OCI-LY3 (cell line): ENCODE measurements around the gene TNF.
A peak's percentile ranks its signal among the peaks of the same experiment; 100 is the strongest.

ENCODE experiments used
- H2AFZ ChIP-seq: fragments of 200-600, 300-600 bp; shearing (Covaris generic); 2 replicates; pipeline ENCODE4 v1.6.0; 2014; ENCODE audit warnings: antibody characterized with exemption, low read depth, low read length
- H3K27ac ChIP-seq: fragments of 200-600, 300-600 bp; sonication (generic); 2 replicates; pipeline ENCODE4 v1.5.1; 2014; ENCODE audit warnings: mild to moderate bottlenecking, low read length, moderate library complexity, mixed read lengths
- H3K27me3 ChIP-seq: fragments of 200-600, 300-600 bp; sonication (generic); 2 replicates; pipeline ENCODE4 v1.6.1; 2014; ENCODE audit warnings: low read depth, low read length, mixed read lengths
- H3K36me3 ChIP-seq: fragments of 200-600, 300-600 bp; sonication (generic); replicated peaks from 2 replicates; pipeline ENCODE3; 2014; ENCODE audit warnings: low read depth, low read length, mixed read lengths
- H3K4me1 ChIP-seq: fragments of 300-600, 200-600 bp; sonication (generic); 2 replicates; pipeline ENCODE4 v1.6.1; 2014; ENCODE audit warnings: low read length, mixed read lengths
- H3K4me2 ChIP-seq: fragments of 200-600, 300-600 bp; sonication (generic); 2 replicates; pipeline ENCODE4 v1.6.1; 2014; ENCODE audit warnings: low read length, mixed read lengths
- H3K4me3 ChIP-seq: fragments of 300-600, 200-600 bp; sonication (generic); 2 replicates; pipeline ENCODE4 v1.5.1; 2014; ENCODE audit warnings: antibody characterized with exemption, mild to moderate bottlenecking, low read length, moderate library complexity
- H3K79me2 ChIP-seq: fragments of 300-600, 200-600 bp; shearing (Covaris generic); 2 replicates; pipeline ENCODE4 v1.6.1; 2014; ENCODE audit warnings: mild to moderate bottlenecking, low read length, mixed read lengths
- H3K9ac ChIP-seq: fragments of 300-600, 200-600 bp; shearing (Covaris generic); 2 replicates; pipeline ENCODE4 v1.6.0; 2014; ENCODE audit warnings: mild to moderate bottlenecking, low read length, moderate library complexity
- H3K9me3 ChIP-seq: fragments of 200-600, 300-600 bp; shearing (Covaris generic); 2 replicates; pipeline ENCODE4 v1.6.1; 2014; ENCODE audit warnings: low read length, mixed read lengths; ENCODE audit not compliant: insufficient read depth
- H4K20me1 ChIP-seq: fragments of 200-600, 300-600 bp; sonication (generic); 2 replicates; pipeline ENCODE4 v1.6.1; 2016; ENCODE audit warnings: low read length, mixed read lengths; ENCODE audit not compliant: insufficient read depth
- EZH2phosphoT487 ChIP-seq: fragments of 200-600 bp; shearing (Covaris generic); IDR thresholded peaks from 2 replicates; pipeline ENCODE4 v1.6.1; 2018; ENCODE audit warnings: antibody characterized with exemption, mixed run types, low read depth
- TF ChIP-seq, protein P1 (sequence below): fragments of 200-600, 300-600 bp; sonication (generic); IDR thresholded peaks from 2 replicates; pipeline ENCODE4 v1.5.1; 2014; ENCODE audit warnings: antibody characterized with exemption, low read length, low read depth

The TNF gene

DNA sequence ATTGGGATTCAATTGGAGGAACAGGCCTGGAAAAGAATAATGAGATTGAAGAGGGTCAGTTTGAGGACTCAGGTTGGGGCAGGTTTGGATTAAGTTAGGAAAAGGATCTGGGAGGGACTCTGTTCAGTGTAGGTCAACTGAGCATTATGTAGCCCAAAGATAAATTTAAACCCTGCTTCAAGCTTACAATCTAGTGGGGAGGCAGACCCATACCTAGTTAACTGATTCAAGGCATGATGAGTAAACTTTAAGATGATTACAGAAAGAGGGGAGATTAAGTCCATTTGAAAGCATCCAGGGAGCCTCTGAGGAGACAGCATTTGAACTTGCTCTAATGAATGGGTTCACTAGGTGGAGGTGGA is 14.7 kb upstream of the TNF start:
- Histone ChIP-seq H3K4me2 (peak overlapping the region; percentile 97), H4K20me1 (no peaks in the 10 kb centered on the region), H3K27ac (peak overlapping the region; percentile 100), H3K9ac (peak overlapping the region; percentile 95), H3K4me1 (peaks cover 88% of the 10 kb centered on the region), H2AFZ (no peak overlapping the region), H3K79me2 (peaks cover 56% of the 10 kb centered on the region), H3K4me3 (peak overlapping the region; percentile 74), H3K9me3 (no peaks in the 10 kb centered on the region), H3K36me3 (peaks cover 8% of the 10 kb centered on the region), H3K27me3 (no peaks in the 10 kb centered on the region)
- TF ChIP-seq, protein P1, sequence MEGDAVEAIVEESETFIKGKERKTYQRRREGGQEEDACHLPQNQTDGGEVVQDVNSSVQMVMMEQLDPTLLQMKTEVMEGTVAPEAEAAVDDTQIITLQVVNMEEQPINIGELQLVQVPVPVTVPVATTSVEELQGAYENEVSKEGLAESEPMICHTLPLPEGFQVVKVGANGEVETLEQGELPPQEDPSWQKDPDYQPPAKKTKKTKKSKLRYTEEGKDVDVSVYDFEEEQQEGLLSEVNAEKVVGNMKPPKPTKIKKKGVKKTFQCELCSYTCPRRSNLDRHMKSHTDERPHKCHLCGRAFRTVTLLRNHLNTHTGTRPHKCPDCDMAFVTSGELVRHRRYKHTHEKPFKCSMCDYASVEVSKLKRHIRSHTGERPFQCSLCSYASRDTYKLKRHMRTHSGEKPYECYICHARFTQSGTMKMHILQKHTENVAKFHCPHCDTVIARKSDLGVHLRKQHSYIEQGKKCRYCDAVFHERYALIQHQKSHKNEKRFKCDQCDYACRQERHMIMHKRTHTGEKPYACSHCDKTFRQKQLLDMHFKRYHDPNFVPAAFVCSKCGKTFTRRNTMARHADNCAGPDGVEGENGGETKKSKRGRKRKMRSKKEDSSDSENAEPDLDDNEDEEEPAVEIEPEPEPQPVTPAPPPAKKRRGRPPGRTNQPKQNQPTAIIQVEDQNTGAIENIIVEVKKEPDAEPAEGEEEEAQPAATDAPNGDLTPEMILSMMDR: no peak
- TF ChIP-seq EZH2phosphoT487: no peak

DNA sequence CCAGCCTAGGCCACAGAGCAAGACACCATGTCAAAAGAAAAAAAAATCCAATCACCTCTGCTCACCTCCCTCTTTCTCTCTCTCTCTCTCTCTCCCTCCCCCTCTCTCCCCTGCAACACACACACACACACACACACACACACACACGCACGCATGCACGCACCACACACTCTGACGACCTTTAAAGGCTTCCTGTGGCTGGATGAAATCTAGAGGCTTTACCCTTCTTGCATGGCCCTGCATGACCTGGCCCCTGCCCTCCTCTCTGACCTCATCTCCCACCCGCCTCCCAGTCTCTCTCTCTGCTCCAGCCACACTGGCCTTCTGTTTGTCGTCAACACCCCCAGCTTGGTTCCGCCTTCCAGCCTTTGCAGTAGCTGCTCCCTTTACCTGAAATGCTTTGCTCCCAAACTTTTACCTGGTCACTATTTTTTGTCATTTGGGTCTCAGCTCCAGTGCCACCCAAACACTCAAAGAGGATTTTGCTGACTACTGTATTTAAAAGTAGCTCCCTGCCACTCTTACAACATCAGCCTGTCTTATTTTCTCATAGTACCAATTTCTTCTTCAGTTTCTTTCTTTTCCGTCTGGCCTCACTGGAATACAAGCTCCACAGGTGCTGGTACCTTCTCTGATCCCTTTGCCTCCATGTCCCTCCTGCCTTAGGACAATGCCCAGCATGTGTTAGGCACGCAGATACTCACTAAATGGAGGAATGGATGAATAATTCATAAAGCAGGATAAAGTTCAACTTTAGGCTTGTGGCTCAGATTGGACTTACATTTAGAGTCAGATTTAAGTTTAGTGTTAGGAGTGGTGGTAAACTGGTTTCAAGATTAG is 7.6 kb upstream of the TNF start:
- Histone ChIP-seq H3K27ac (peak overlapping the region; percentile 100), H3K36me3 (peaks cover 4% of the 10 kb centered on the region), H4K20me1 (no peaks in the 10 kb centered on the region), H2AFZ (no peak overlapping the region), H3K27me3 (no peaks in the 10 kb centered on the region), H3K4me1 (peaks cover 72% of the 10 kb centered on the region), H3K4me2 (peak overlapping the region; percentile 74), H3K9ac (peak overlapping the region; percentile 84), H3K79me2 (peaks cover 71% of the 10 kb centered on the region), H3K9me3 (no peaks in the 10 kb centered on the region), H3K4me3 (peak overlapping the region; percentile 62)
- no peak for TF ChIP-seq EZH2phosphoT487
- TF ChIP-seq, protein P1: no peak

DNA sequence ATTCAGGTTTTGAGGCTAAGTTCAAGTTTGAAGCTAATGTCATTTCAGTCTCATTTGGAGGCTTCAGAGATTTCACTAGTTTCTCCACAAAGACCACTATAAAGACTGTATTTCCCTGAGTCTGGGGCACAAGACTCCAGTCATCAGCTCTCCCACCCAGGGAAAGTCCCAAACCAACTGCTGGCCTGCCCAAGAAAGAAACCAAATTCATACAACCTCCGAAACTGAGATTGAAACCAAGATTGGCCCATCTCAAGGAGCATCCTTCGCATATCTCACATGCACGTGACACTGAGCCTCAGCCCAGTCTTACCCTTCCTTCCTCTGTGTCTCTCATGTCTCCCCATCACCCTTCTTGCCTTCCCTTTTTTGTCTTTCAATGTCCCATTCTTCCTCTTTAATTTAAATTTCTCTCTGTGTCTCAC is 6.8 kb upstream of the TNF start:
- Histone ChIP-seq H4K20me1 (no peaks in the 10 kb centered on the region), H3K9ac (peak overlapping the region; percentile 92), H3K27me3 (no peaks in the 10 kb centered on the region), H3K36me3 (peaks cover 12% of the 10 kb centered on the region), H3K27ac (peak overlapping the region; percentile 100), H3K4me3 (peak overlapping the region; percentile 62), H3K4me2 (peak overlapping the region; percentile 100), H3K4me1 (peaks cover 72% of the 10 kb centered on the region), H2AFZ (no peak overlapping the region), H3K9me3 (no peaks in the 10 kb centered on the region), H3K79me2 (peaks cover 79% of the 10 kb centered on the region)
- no peak for TF ChIP-seq EZH2phosphoT487
- TF ChIP-seq, protein P1: no peak

DNA sequence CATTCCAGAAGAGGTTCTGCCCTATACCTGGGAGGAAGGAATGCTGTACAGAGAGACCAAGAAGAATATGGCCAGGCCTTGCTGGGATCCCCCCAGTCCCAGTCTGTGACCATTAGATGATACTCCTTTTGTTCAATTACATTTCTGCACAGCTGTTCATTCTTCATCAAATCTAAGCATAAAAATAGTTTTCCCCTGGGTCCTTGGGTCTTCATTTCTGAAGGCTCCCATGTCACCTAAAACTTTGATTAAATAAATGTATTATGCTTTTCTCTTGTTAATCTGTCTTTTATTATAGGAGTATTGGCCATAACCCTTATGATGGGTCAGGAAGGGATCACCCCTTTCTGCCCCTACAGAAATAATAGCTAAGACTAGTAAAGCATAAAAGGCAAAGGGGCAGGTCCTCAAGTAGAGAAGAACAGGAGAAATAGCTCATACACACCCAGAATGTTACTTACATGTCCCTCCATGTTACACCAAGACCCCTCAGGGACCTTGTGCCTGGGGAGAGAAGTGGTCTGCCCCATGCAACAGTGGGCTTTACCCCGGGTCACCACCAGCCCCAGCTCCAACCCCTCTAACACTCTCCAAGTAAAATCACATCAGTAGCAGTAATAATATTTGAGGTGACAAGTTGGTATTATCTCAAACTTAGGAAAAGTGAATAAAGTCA is 5.4 kb upstream of the TNF start:
- Histone ChIP-seq H3K36me3 (peaks cover 16% of the 10 kb centered on the region), H3K9ac (peak overlapping the region; percentile 92), H3K27ac (peak overlapping the region; percentile 100), H3K9me3 (no peaks in the 10 kb centered on the region), H3K27me3 (no peaks in the 10 kb centered on the region), H4K20me1 (no peaks in the 10 kb centered on the region), H3K79me2 (peaks cover 92% of the 10 kb centered on the region), H3K4me3 (peak overlapping the region; percentile 98), H2AFZ (no peak overlapping the region), H3K4me1 (peaks cover 79% of the 10 kb centered on the region), H3K4me2 (peak overlapping the region; percentile 100)
- TF ChIP-seq, protein P1: no peak
- no peak for TF ChIP-seq EZH2phosphoT487
